Calu3 (cell line): ENCODE results near the gene SSTR4. TPM values are rescaled to one million over a fixed set of nuclear protein-coding genes. Genes with fewer than 3 reads are reported as not detected.

Experiments
- BruUV-seq: library from RNA; stranded (reverse); fragments of 400-500 nt; replicated peaks from 2 replicates; lab custom pipeline; 2021; lab: Mats Ljungman, UMichigan
- CTCF ChIA-PET: fragments of 300-600 bp; sonication (Branson Sonifier 250); formaldehyde crosslinking; loops from one replicate; lab custom pipeline; 2022; ENCODE audit warnings: antibody characterized with exemption; lab: Charles Lee
- DNase-seq: peaks from one replicate; pipeline ENCODE4 v3.0.0; 2022
- H3K27ac Mint-ChIP-seq: one replicate; pipeline ENCODE4 v1.8.0; 2022; ENCODE audit warnings: mixed read lengths; ENCODE audit not compliant: unreplicated experiment
- H3K27me3 Mint-ChIP-seq: one replicate; pipeline ENCODE4 v1.8.0; 2022; ENCODE audit warnings: mixed read lengths; ENCODE audit not compliant: unreplicated experiment
- H3K36me3 Mint-ChIP-seq: one replicate; pipeline ENCODE4 v1.8.0; 2022; ENCODE audit warnings: mild to moderate bottlenecking, moderate library complexity, mixed read lengths; ENCODE audit not compliant: insufficient read depth, unreplicated experiment
- H3K4me1 Mint-ChIP-seq: one replicate; pipeline ENCODE4 v1.8.0; 2022; ENCODE audit warnings: mild to moderate bottlenecking, low read depth, mixed read lengths; ENCODE audit not compliant: unreplicated experiment
- H3K4me3 Mint-ChIP-seq: one replicate; pipeline ENCODE4 v1.8.0; 2022; ENCODE audit warnings: mild to moderate bottlenecking, low read depth, moderate library complexity, mixed read lengths; ENCODE audit not compliant: unreplicated experiment
- H3K9me3 Mint-ChIP-seq: one replicate; pipeline ENCODE4 v1.8.0; 2022; ENCODE audit warnings: low read depth, mixed read lengths; ENCODE audit not compliant: unreplicated experiment
- CTCF ChIP-seq: fragments of 200-600 bp; IDR thresholded peaks from one replicate; pipeline ENCODE4 v1.8.0; 2022; ENCODE audit warnings: antibody characterized with exemption; ENCODE audit not compliant: unreplicated experiment
- intact Hi-C: fragments of 100-400 bp; cut with micrococcal nuclease; formaldehyde crosslinking; loops from one replicate; pipeline ENCODE4 v1.10.0; 2022; ENCODE audit not compliant: unreplicated experiment
- total RNA-seq: library from RNA; stranded (reverse); gene quantifications from 2 replicates; pipeline ENCODE4 v1.2.3, GENCODE V29; 2022

The SSTR4 gene
- total RNA-seq, 1 experiment from 2014 or later, result not detected

- intact Hi-C loops, result no loop called here
- Mint-ChIP-seq H3K4me3 (no peak overlapping the region), H3K27me3 (peaks cover 9% of the 10 kb centered on the region), H3K4me1 (no peaks in the 10 kb centered on the region), H3K27ac (no peak overlapping the region), H3K36me3 (no peaks in the 10 kb centered on the region), H3K9me3 (no peaks in the 10 kb centered on the region)
- no TSS peak for BruUV-seq
- no peak for DNase-seq
- no peak for TF ChIP-seq CTCF
- CTCF ChIA-PET, result no interaction called here
Measured at GRCh38 chr20:23031346-23031745, 3.8 kb upstream of the SSTR4 start.

GRCh38 chr20:23032056-23032749 lies 2.9 kb upstream of the SSTR4 start:
- Mint-ChIP-seq H3K27ac (no peak overlapping the region), H3K36me3 (no peaks in the 10 kb centered on the region), H3K4me1 (no peaks in the 10 kb centered on the region), H3K4me3 (no peak overlapping the region), H3K27me3 (peaks cover 9% of the 10 kb centered on the region), H3K9me3 (no peaks in the 10 kb centered on the region)
- intact Hi-C loops, result no loop called here
- no peak for DNase-seq
- TF ChIP-seq CTCF, result no peak
- CTCF ChIA-PET, result no interaction called here
- BruUV-seq, result no TSS peak

- intact Hi-C loops, result no loop called here
- Mint-ChIP-seq H3K27ac (no peak overlapping the region), H3K9me3 (no peaks in the 10 kb centered on the region), H3K4me3 (no peak overlapping the region), H3K4me1 (no peaks in the 10 kb centered on the region), H3K36me3 (no peaks in the 10 kb centered on the region), H3K27me3 (peaks cover 9% of the 10 kb centered on the region)
- no peak for TF ChIP-seq CTCF
- CTCF ChIA-PET, result no interaction called here
- BruUV-seq, result no TSS peak
- no peak for DNase-seq
Measured at GRCh38 chr20:23032750-23033078, 2.4 kb upstream of the SSTR4 start.

GRCh38 chr20:23033918-23034317 lies 1.2 kb upstream of the SSTR4 start:
- Mint-ChIP-seq H3K4me3 (no peak overlapping the region), H3K9me3 (no peaks in the 10 kb centered on the region), H3K27ac (no peak overlapping the region), H3K4me1 (no peaks in the 10 kb centered on the region), H3K27me3 (peaks cover 9% of the 10 kb centered on the region), H3K36me3 (no peaks in the 10 kb centered on the region)
- TF ChIP-seq CTCF, result no peak
- CTCF ChIA-PET, result no interaction called here
- DNase-seq, result no peak
- intact Hi-C loops, result no loop called here
- BruUV-seq, result no TSS peak
